CD4-positive, alpha-beta T cell treated with Interleukin-4 for 1 hour (primary cell): ENCODE data around the gene DRAP1.
"Not testable (repeated sequence)": the region's sequence is repeated elsewhere in the genome, so short reads cannot be mapped to it uniquely, and the experiment has no call there.

Source experiments
- DNase-seq, 2 donors: peaks; one replicate each; pipeline ENCODE4 v3.0.0-alpha.2; 2020 to 2022

Gene DRAP1

GRCh38 chr11:65934014-65934413, 14.8 kb downstream of the DRAP1 start:
- no peak for DNase-seq

GRCh38 chr11:65937766-65938165, 18.5 kb downstream of the DRAP1 start:
- DNase-seq: no peak

- no peak for DNase-seq
Measured at GRCh38 chr11:65941720-65942310, 22.6 kb downstream of the DRAP1 start.

- DNase-seq: no peak
Measured at GRCh38 chr11:65942531-65942930, 23.3 kb downstream of the DRAP1 start.

GRCh38 chr11:65944191-65944590, 25.0 kb downstream of the DRAP1 start:
- DNase-seq: no peak

GRCh38 chr11:65944767-65945166, 25.5 kb downstream of the DRAP1 start:
- DNase-seq: no peak

- no peak for DNase-seq
Measured at GRCh38 chr11:65945430-65945911, 26.2 kb downstream of the DRAP1 start, which contains the start of gene TSGA10IP. TSS of gene TSGA10IP (plus strand) at chr11:65945480. CDS start at chr11:65945676, 196 bp downstream.

GRCh38 chr11:65945941-65946558, 26.8 kb downstream of the DRAP1 start:
- DNase-seq: no peak

GRCh38 chr11:65946655-65947054, 27.4 kb downstream of the DRAP1 start:
- DNase-seq: no peak

GRCh38 chr11:65947133-65947532, 27.9 kb downstream of the DRAP1 start:
- DNase-seq: no peak

- DNase-seq: no peak
Measured at GRCh38 chr11:65947603-65948125, 28.4 kb downstream of the DRAP1 start.

- DNase-seq: not testable (repeated sequence)
Measured at GRCh38 chr11:65950711-65951110, 31.5 kb downstream of the DRAP1 start.

GRCh38 chr11:65951641-65952040, 32.4 kb downstream of the DRAP1 start:
- not testable (repeated sequence) for DNase-seq

GRCh38 chr11:65952052-65952521, 32.9 kb downstream of the DRAP1 start:
- DNase-seq: no peak

GRCh38 chr11:65953471-65953870, 34.2 kb downstream of the DRAP1 start:
- no peak for DNase-seq

- no peak for DNase-seq
Measured at GRCh38 chr11:65954771-65955170, 35.5 kb downstream of the DRAP1 start.

GRCh38 chr11:65958291-65958690, 39.1 kb downstream of the DRAP1 start:
- DNase-seq: no peak

- DNase-seq: no peak
Measured at GRCh38 chr11:65958774-65959420, 39.7 kb downstream of the DRAP1 start.

GRCh38 chr11:65960824-65961266, 41.6 kb downstream of the DRAP1 start:
- no peak for DNase-seq

- DNase-seq: peak; percentile 97 to 98
Measured at GRCh38 chr11:65961267-65962140, 42.3 kb downstream of the DRAP1 start, which contains the start of gene SART1. TSS of gene SART1 (plus strand) at chr11:65961734. CDS start at chr11:65961781, 47 bp downstream.

GRCh38 chr11:65962141-65962564, 42.9 kb downstream of the DRAP1 start:
- DNase-seq: peak; percentile 55 to 66

- no peak for DNase-seq
Measured at GRCh38 chr11:65964906-65965305, 45.7 kb downstream of the DRAP1 start.
